ENCODE data around the gene RHCG. TPM values are rescaled to one million over a fixed set of nuclear protein-coding genes. Genes with fewer than 3 reads are reported as not detected.

Gene RHCG
- total and polyA plus RNA-seq, 2 of the 13 experiments (the other 11 are each of a cell fraction or from before 2014, with no cell fraction given) = not detected

- Histone ChIP-seq H3K4me1 (ENCODE audit: insufficient read depth, low read length) (no peaks in the 10 kb centered on the region; the same call in 1 of the 2 replicates), H3K9me3 (ENCODE audit: low read length) (no peaks in the 10 kb centered on the region), H3K4me3 (replicated peaks in 1 of 3; ENCODE audit: insufficient read depth in 1 of 3, low read depth in 2 of 3, low read length in 3 of 3) (no peak overlapping the region), H4K20me1 (ENCODE audit: insufficient read depth, low read length) (no peaks in the 10 kb centered on the region), H3K27ac (ENCODE audit: extremely low read length, insufficient read depth, low read length) (no peak overlapping the region), H3K9ac (ENCODE audit: insufficient read depth, low read depth, low read length) (no peak overlapping the region), H3K79me2 (ENCODE audit: insufficient read depth, low read length) (no peaks in the 10 kb centered on the region), H3K4me2 (ENCODE audit: low read depth, low read length) (no peak overlapping the region), H3K36me3 (replicated peaks in 1 of 2; ENCODE audit: control insufficient read depth in 1 of 2, insufficient read depth in 2 of 2, low read length in 2 of 2) (no peaks in the 10 kb centered on the region), H2AFZ (ENCODE audit: low read length) (no peak overlapping the region), H3K27me3 (ENCODE audit: control insufficient read depth in 1 of 2, insufficient read depth in 2 of 2, low read length in 2 of 2) (peaks cover 8 to 55% of the 10 kb centered on the region in 2 experiments; a peak in 4 of 5 replicates)
- DNase-seq (ENCODE audit: low spot score) (no peak), FAIRE-seq (no peak), ATAC-seq (no peak)
- BruUV-seq (replicated peaks) = no TSS peak
- TF ChIP-seq KLF13 (CRISPR knock-in tag; IDR thresholded peaks at IDR 0.05) (no peak), ZNF34 (CRISPR knock-in tag; IDR thresholded peaks at IDR 0.05; ENCODE audit: borderline replicate concordance) (no peak)
- 33% methylated on average over 8 of the region's 8 CpGs for WGBS (ENCODE audit: low lambda C conversion rate)
- CTCF ChIA-PET (ENCODE audit: low intra/inter-chr PET ratio, low total read pairs) = no interaction called here
- in situ Hi-C loops (cut with HindIII; ENCODE audit: extremely low pct_ligation_motif_present, low pct_unique_long_range_greater_than_20kb) = no loop called here
- POLR2A ChIA-PET = no interaction called here
- intact Hi-C loops (cut with micrococcal nuclease; ENCODE audit: unreplicated experiment) = loop anchor here (10.0 kb wide), 1 partner anchor 184 kb away; the partner anchor contains the start of gene PLIN1
These were observed 5.5 kb downstream of the RHCG start for GRCh38 chr15:89490814-89491315.

- WGBS (ENCODE audit: low lambda C conversion rate) = 25% methylated on average over 8 of the region's 10 CpGs
- in situ Hi-C loops (cut with HindIII; ENCODE audit: extremely low pct_ligation_motif_present, low pct_unique_long_range_greater_than_20kb) = no loop called here
- POLR2A ChIA-PET = no interaction called here
These were observed 6.1 kb downstream of the RHCG start for GRCh38 chr15:89490081-89490813.

More at GRCh38 chr15:89490081-89490813, 6.1 kb downstream of the RHCG start:
- ATAC-seq (no peak), FAIRE-seq (no peak), DNase-seq (ENCODE audit: low spot score) (no peak)
- no TSS peak for BruUV-seq (replicated peaks)
- no peaks in the 10 kb centered on the region for H3K79me2 ChIP-seq (ENCODE audit: insufficient read depth, low read length)
- CTCF ChIA-PET (ENCODE audit: low intra/inter-chr PET ratio, low total read pairs) = no interaction called here
- no peaks in the 10 kb centered on the region for H3K36me3 ChIP-seq (replicated peaks in 1 of 2; ENCODE audit: control insufficient read depth in 1 of 2, insufficient read depth in 2 of 2, low read length in 2 of 2)
- H3K9me3 ChIP-seq (ENCODE audit: low read length) = no peaks in the 10 kb centered on the region
- TF ChIP-seq ARNTL (CRISPR knock-in tag; IDR thresholded peaks at IDR 0.05) (no peak), THRA (CRISPR knock-in tag; IDR thresholded peaks at IDR 0.05; ENCODE audit: borderline replicate concordance) (no peak), HDAC6 (IDR thresholded peaks at IDR 0.05; ENCODE audit: low read depth, low read length) (no peak), SPEN (CRISPR knock-in tag; IDR thresholded peaks at IDR 0.05; ENCODE audit: low read depth) (no peak), ZNF891 (CRISPR knock-in tag; IDR thresholded peaks at IDR 0.05) (no peak), ZNF800 (CRISPR knock-in tag; IDR thresholded peaks at IDR 0.05) (no peak), KDM4B (CRISPR knock-in tag; IDR thresholded peaks at IDR 0.05) (no peak), GFI1 (CRISPR knock-in tag; IDR thresholded peaks at IDR 0.05; ENCODE audit: borderline replicate concordance) (no peak)
- H3K9ac ChIP-seq (ENCODE audit: insufficient read depth, low read depth, low read length) = no peak overlapping the region
- no peak overlapping the region for H3K27ac ChIP-seq (ENCODE audit: extremely low read length, insufficient read depth, low read length)
- H3K4me3 ChIP-seq (replicated peaks in 1 of 3; ENCODE audit: insufficient read depth in 1 of 3, low read depth in 2 of 3, low read length in 3 of 3) = no peak overlapping the region
- H3K27me3 ChIP-seq (ENCODE audit: control insufficient read depth in 1 of 2, insufficient read depth in 2 of 2, low read length in 2 of 2) = peaks cover 8 to 51% of the 10 kb centered on the region in 2 experiments; a peak in 4 of 5 replicates
- no peak overlapping the region for H2AFZ ChIP-seq (ENCODE audit: low read length)
- H4K20me1 ChIP-seq (ENCODE audit: insufficient read depth, low read length) = no peaks in the 10 kb centered on the region
- no peak overlapping the region for H3K4me2 ChIP-seq (ENCODE audit: low read depth, low read length)
- intact Hi-C loops (cut with micrococcal nuclease; ENCODE audit: unreplicated experiment) = loop anchor here (10.0 kb wide), 1 partner anchor 185 kb away; the partner anchor contains the start of gene PLIN1
- H3K4me1 ChIP-seq (ENCODE audit: insufficient read depth, low read length) = no peaks in the 10 kb centered on the region; the same call in 1 of the 2 replicates
